ENCODE data around the gene IRS1.

IRS1 gene

GRCh38 chr2:226766352-226767055 lies 33.1 kb downstream of the IRS1 start:
- ChIA-PET CTCF (no interaction called here), POLR2A (no interaction called here)
- no peak overlapping the region for H3K4me3 ChIP-seq (ENCODE audit: low read depth, low read length)
- no peak for DNase-seq (ENCODE audit: low read depth, low spot score)
- TF ChIP-seq CTCF (IDR thresholded peaks at IDR 0.05; ENCODE audit: insufficient read depth, low read length, missing control alignments) = no peak

DNA sequence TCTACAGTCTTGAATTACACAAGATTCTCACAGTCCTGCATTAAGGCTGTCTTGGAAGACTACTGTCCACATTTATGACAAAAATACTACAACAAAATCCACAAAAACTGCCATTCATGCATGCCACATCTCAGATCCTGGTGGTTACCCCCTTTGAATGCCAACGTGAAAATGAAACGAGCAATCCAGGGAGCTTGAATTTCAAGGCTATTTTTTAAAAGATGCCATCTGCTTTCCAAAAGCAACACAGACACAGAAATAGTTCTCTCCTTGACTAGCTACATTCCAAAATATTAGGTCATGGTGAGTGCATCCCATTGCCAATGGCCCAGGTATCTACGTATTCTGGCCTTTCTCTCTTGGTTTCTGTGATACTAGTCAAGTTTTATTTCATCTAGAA lies 36.3 kb downstream of the IRS1 start:
- POLR2A ChIA-PET = no interaction called here
- DNase-seq (ENCODE audit: low read depth, low spot score) = no peak
- no peak for TF ChIP-seq CTCF (IDR thresholded peaks at IDR 0.05; ENCODE audit: insufficient read depth, low read length, missing control alignments)
- H3K4me3 ChIP-seq (ENCODE audit: low read depth, low read length) = no peak overlapping the region
- CTCF ChIA-PET = interaction anchor here (1.0 to 1.4 kb wide), 2 partner anchors 25 to 37 kb away, joined by 3 to 4 read pairs; no protein-coding TSS in a partner anchor

- CTCF ChIA-PET = interaction anchor here (0.9 to 2.1 kb wide), 5 partner anchors 11 to 346 kb away, joined by 3 to 8 read pairs (median 5); partner anchors contain the start of gene IRS1
- no peak overlapping the region for H3K4me3 ChIP-seq (ENCODE audit: low read depth, low read length)
- DNase-seq (ENCODE audit: low read depth, low spot score) = no peak
- POLR2A ChIA-PET = no interaction called here
- no peak for TF ChIP-seq CTCF (IDR thresholded peaks at IDR 0.05; ENCODE audit: insufficient read depth, low read length, missing control alignments)
Observed at GRCh38 chr2:226761195-226761583, 38.4 kb downstream of the IRS1 start.

DNA sequence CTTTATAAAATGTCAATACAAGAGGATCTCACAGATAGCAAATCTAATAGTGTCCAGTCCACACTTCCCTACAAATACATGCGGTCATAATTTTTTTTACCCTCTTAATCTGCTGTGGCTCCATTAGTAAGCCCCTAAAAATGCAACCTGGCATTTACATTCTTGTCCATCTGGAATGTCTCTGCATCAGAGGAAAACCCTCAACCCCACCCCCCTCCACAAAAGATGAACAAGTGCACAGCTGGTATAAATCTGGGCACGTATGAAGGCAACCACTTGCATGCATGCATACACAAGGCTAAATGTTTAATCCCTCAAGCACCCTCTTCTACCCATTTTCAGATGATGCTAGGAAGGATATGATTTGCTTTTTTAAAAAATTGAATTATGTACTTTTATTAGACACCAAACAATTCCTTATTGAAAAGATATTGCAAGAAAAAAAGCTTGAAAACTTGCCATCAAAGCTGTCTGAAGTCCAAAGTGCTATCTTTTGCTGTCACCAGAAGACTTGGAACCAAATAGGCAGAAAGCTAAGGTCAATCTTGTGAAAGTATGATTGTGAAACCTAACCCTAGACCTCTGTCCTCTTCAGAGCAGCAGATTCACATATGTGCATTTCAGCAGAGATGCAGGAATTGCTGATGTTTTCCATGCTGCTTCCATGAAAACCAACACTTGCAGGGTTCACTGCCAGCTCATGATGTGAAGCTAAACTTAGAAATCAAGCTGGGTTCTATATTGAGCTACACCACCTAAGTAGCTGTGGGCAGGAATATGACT lies 39.0 kb downstream of the IRS1 start:
- peak; percentile 53 for DNase-seq (ENCODE audit: low read depth, low spot score)
- H3K4me3 ChIP-seq (ENCODE audit: low read depth, low read length) = no peak overlapping the region
- CTCF ChIA-PET = interaction anchor here (1.2 to 2.1 kb wide), 4 partner anchors 12 to 346 kb away, joined by 3 to 8 read pairs (median 5); partner anchors contain the start of gene IRS1
- POLR2A ChIA-PET = no interaction called here
- no peak for TF ChIP-seq CTCF (IDR thresholded peaks at IDR 0.05; ENCODE audit: insufficient read depth, low read length, missing control alignments)

DNA sequence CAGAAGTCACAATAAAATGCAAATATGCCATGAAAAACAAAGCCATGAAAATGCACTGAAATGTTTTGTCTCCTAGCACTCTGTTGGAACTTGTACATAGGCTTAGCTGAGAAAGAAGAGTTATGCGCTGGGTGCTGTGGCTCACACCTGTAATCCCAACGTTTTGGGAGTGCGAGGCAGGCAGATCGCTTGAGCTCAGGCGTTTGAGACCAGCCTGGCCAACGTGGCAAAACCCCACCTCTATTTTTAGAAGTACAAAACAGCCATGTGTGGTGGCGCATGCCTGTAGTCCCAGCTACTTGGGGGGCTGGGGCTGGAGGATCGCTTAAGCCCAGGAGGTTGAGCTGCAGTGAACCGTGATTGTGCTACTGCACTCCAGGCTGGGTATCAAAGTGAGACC lies 39.9 kb downstream of the IRS1 start:
- no peak overlapping the region for H3K4me3 ChIP-seq (ENCODE audit: low read depth, low read length)
- ChIA-PET POLR2A (no interaction called here), CTCF (interaction anchor here (1.5 kb wide), 1 partner anchor 347 kb away, joined by 3 read pairs; no protein-coding TSS in a partner anchor)
- DNase-seq (ENCODE audit: low read depth, low spot score) = no peak
- no peak for TF ChIP-seq CTCF (IDR thresholded peaks at IDR 0.05; ENCODE audit: insufficient read depth, low read length, missing control alignments)

- no peak overlapping the region for H3K4me3 ChIP-seq (ENCODE audit: low read depth, low read length)
- no peak for DNase-seq (ENCODE audit: low read depth, low spot score)
- ChIA-PET CTCF (no interaction called here), POLR2A (no interaction called here)
- TF ChIP-seq CTCF (IDR thresholded peaks at IDR 0.05; ENCODE audit: insufficient read depth, low read length, missing control alignments) = no peak
Observed at GRCh38 chr2:226758921-226759640, 40.5 kb downstream of the IRS1 start.
